Measurements from ENCODE around the gene FGFBP3. TPM values are rescaled to one million over a fixed set of nuclear protein-coding genes. Genes with fewer than 3 reads are reported as not detected.

Gene FGFBP3
- total and polyA plus RNA-seq, 2 of the 13 experiments (the other 11 are each of a cell fraction or from before 2014, with no cell fraction given) = 0.50 to 2.0 TPM

DNA sequence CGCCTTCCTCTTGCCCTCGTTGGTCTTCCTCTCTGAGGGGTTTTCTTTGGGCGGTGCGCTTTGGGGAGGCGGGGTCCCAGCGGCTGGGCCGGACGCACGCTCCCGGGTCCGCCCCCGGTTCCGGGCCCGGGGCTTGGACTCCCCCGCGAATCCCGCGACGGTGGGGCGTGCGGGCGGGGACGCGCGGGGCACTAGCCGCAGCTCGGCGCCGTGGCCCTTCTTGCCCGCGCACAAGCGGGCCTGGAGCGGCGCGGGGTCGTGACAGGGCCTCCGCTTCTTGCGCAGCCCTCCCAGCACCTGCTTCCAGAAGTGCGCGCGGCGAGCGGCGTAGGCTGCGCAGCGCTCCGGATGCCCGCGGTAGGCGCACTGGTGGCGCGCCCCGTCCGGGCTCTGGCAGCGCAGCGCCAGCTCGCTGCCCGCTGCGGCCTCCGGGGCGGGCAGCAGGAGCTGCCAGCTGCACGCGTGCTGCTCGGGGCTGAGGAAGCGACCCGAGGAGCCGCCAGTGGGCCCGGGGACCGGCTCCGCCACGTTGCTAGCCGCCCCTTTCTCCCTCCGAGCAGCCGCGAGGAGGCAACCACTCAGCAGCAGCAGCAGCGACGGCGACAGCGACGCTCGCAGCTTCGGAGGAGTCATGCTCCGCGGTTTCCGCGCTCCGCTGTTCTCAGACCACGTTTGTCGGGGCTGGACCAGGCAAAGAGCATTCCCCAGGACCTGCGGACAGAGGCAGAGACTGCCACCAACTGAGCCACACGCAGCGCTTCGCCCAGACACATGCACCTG is 759 bp downstream of the FGFBP3 start (continued):
- TF ChIP-seq ZFP91 (CRISPR knock-in tag; IDR thresholded peaks at IDR 0.05; ENCODE audit: borderline replicate concordance) (peak; percentile 62), ZMAT3 (CRISPR knock-in tag; conservative IDR thresholded peaks at IDR 0.05) (peak; percentile 87; the same call in 1 of the 2 replicates), HNRNPUL1 (IDR thresholded peaks at IDR 0.05; ENCODE audit: low read depth, low read length) (no peak), TARDBP (CRISPR knock-in tag; IDR thresholded peaks at IDR 0.05) (0 out of 2 replicates have a peak, but pooled peaks have one; percentile 15), ZNF772 (CRISPR knock-in tag; IDR thresholded peaks at IDR 0.05) (peak; percentile 93), BORCS8-MEF2B (CRISPR knock-in tag; IDR thresholded peaks at IDR 0.05) (peak; percentile 83), POGZ (CRISPR knock-in tag; IDR thresholded peaks at IDR 0.05) (peak; percentile 98), ETV5 (CRISPR knock-in tag; IDR thresholded peaks at IDR 0.05; ENCODE audit: borderline replicate concordance) (no peak), ESRRA (CRISPR knock-in tag; IDR thresholded peaks at IDR 0.05; ENCODE audit: low read depth) (peak; percentile 46; the same call in 1 of the 2 replicates), ATF7-NPFF (CRISPR knock-in tag; IDR thresholded peaks at IDR 0.05; ENCODE audit: low read depth) (peak; percentile 89), ZNF142 (CRISPR knock-in tag; IDR thresholded peaks at IDR 0.05) (peak; percentile 76), ZNF431 (CRISPR knock-in tag; IDR thresholded peaks at IDR 0.05; ENCODE audit: borderline replicate concordance, low read depth) (peak; percentile 46; the same call in 1 of the 2 replicates), PHB2 (IDR thresholded peaks at IDR 0.05; ENCODE audit: partially characterized antibody) (no peak), HDAC2 (CRISPR knock-in tag; IDR thresholded peaks at IDR 0.05) (peak; percentile 81), THAP11 (CRISPR knock-in tag; IDR thresholded peaks at IDR 0.05) (peak; percentile 81), ZFP36L1 (CRISPR knock-in tag; IDR thresholded peaks at IDR 0.05) (peak; percentile 79; the same call in 1 of the 2 replicates), SETDB1 (CRISPR knock-in tag; IDR thresholded peaks at IDR 0.05; ENCODE audit: borderline replicate concordance) (no peak)
- TF ChIP-seq, protein P1, sequence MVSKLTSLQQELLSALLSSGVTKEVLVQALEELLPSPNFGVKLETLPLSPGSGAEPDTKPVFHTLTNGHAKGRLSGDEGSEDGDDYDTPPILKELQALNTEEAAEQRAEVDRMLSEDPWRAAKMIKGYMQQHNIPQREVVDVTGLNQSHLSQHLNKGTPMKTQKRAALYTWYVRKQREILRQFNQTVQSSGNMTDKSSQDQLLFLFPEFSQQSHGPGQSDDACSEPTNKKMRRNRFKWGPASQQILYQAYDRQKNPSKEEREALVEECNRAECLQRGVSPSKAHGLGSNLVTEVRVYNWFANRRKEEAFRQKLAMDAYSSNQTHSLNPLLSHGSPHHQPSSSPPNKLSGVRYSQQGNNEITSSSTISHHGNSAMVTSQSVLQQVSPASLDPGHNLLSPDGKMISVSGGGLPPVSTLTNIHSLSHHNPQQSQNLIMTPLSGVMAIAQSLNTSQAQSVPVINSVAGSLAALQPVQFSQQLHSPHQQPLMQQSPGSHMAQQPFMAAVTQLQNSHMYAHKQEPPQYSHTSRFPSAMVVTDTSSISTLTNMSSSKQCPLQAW (CRISPR knock-in tag; IDR thresholded peaks at IDR 0.05) = no peak
- TF ChIP-seq, protein P2, sequence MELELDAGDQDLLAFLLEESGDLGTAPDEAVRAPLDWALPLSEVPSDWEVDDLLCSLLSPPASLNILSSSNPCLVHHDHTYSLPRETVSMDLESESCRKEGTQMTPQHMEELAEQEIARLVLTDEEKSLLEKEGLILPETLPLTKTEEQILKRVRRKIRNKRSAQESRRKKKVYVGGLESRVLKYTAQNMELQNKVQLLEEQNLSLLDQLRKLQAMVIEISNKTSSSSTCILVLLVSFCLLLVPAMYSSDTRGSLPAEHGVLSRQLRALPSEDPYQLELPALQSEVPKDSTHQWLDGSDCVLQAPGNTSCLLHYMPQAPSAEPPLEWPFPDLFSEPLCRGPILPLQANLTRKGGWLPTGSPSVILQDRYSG (CRISPR knock-in tag; IDR thresholded peaks at IDR 0.05) = 0 out of 2 replicates have a peak, but pooled peaks have one; percentile 35

All from HepG2 (cell line).